ENCODE results near the gene MICALL1.

Gene MICALL1

GRCh38 chr22:37930270-37930951, 24.3 kb downstream of the MICALL1 start:
- peak; percentile 47 for TF ChIP-seq CTCF (IDR thresholded peaks at IDR 0.05; ENCODE audit: low read depth, low read length)
- no peak overlapping the region for H3K4me3 ChIP-seq (ENCODE audit: low read depth, low read length)

- no peak for TF ChIP-seq CTCF (IDR thresholded peaks at IDR 0.05; ENCODE audit: low read depth, low read length)
- H3K4me3 ChIP-seq (ENCODE audit: low read depth, low read length): no peak overlapping the region
Observed at GRCh38 chr22:37930952-37931440, 24.9 kb downstream of the MICALL1 start.

- no peak for TF ChIP-seq CTCF (IDR thresholded peaks at IDR 0.05; ENCODE audit: low read depth, low read length)
- H3K4me3 ChIP-seq (ENCODE audit: low read depth, low read length): no peak overlapping the region
Observed at GRCh38 chr22:37931893-37932389, 25.8 kb downstream of the MICALL1 start.

- H3K4me3 ChIP-seq (ENCODE audit: low read depth, low read length): no peak overlapping the region
- no peak for TF ChIP-seq CTCF (IDR thresholded peaks at IDR 0.05; ENCODE audit: low read depth, low read length)
Observed at GRCh38 chr22:37932401-37932800, 26.3 kb downstream of the MICALL1 start.

- TF ChIP-seq CTCF (IDR thresholded peaks at IDR 0.05; ENCODE audit: low read depth, low read length): no peak
Observed at GRCh38 chr22:37932821-37933578, 26.9 kb downstream of the MICALL1 start.

GRCh38 chr22:37933711-37934376, 27.7 kb downstream of the MICALL1 start:
- peak; percentile 98 for TF ChIP-seq CTCF (IDR thresholded peaks at IDR 0.05; ENCODE audit: low read depth, low read length)

More at GRCh38 chr22:37932821-37933578, 26.9 kb downstream of the MICALL1 start:
- no peak overlapping the region for H3K4me3 ChIP-seq (ENCODE audit: low read depth, low read length)

More at GRCh38 chr22:37933711-37934376, 27.7 kb downstream of the MICALL1 start:
- no peak overlapping the region for H3K4me3 ChIP-seq (ENCODE audit: low read depth, low read length)
